Ectodermal cell (in vitro differentiated cells): Measurements from ENCODE around the gene DPH5.

ENCODE experiments used
- H3K27ac ChIP-seq: 2 replicates; pipeline ENCODE4 v1.7.0; 2013; ENCODE audit warnings: mild to moderate bottlenecking, low read depth, low read length; ENCODE audit not compliant: insufficient read depth, poor library complexity, severe bottlenecking
- H3K27me3 ChIP-seq: 2 replicates; pipeline ENCODE4 v1.7.0; 2013; ENCODE audit warnings: mild to moderate bottlenecking, low read length; ENCODE audit not compliant: insufficient read depth, control insufficient read depth, poor library complexity, severe bottlenecking
- H3K36me3 ChIP-seq: one replicate; pipeline ENCODE4 v1.7.0; 2013; ENCODE audit warnings: low read length; ENCODE audit not compliant: control insufficient read depth, insufficient read depth
- H3K4me1 ChIP-seq: one replicate; pipeline ENCODE4 v1.7.0; 2013; ENCODE audit warnings: low read length; ENCODE audit not compliant: control insufficient read depth, insufficient read depth
- H3K4me3 ChIP-seq: 2 replicates; pipeline ENCODE4 v1.7.0; 2013; ENCODE audit warnings: low read depth, low read length, control low read depth; ENCODE audit not compliant: insufficient read depth
- H3K9me3 ChIP-seq: 2 replicates; pipeline ENCODE4 v1.7.0; 2013; ENCODE audit warnings: mild to moderate bottlenecking, low read length, moderate library complexity; ENCODE audit not compliant: control insufficient read depth
- WGBS, 2 experiments: methylation state at CpG; one replicate each; pipeline ENCODE4 v1.1.7; 2013; ENCODE audit warnings: missing lambda C conversion rate in 2 of 2; 5-methylcytosine and 5-hydroxymethylcytosine counted together

The DPH5 gene

DNA sequence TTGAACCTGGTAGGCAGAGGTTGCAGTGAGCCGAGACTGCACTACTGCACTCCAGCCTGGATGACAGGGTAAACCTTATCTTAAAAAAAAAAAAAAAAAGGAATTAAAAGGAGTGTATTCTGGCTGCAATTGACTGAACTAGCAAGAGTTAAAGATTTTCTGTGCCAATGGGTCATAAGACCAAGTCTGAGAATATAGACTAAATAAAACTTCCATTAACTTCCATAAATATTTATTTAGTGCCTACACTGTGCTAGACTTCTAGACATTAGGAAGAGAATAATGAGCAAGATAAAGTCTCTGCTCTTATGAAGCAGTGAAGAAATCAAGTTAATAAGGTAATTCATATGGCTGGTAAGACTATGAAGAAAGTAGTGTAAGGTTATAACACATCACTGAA is 27.2 kb downstream of the DPH5 start:
- Histone ChIP-seq H3K9me3 (no peaks in the 10 kb centered on the region), H3K4me3 (no peak overlapping the region), H3K27me3 (no peaks in the 10 kb centered on the region), H3K36me3 (peaks cover 6% of the 10 kb centered on the region), H3K27ac (no peak overlapping the region), H3K4me1 (no peaks in the 10 kb centered on the region)
- WGBS, 2 experiments: 88 to 91% methylated on average over 1 of the region's 1 CpG

DNA sequence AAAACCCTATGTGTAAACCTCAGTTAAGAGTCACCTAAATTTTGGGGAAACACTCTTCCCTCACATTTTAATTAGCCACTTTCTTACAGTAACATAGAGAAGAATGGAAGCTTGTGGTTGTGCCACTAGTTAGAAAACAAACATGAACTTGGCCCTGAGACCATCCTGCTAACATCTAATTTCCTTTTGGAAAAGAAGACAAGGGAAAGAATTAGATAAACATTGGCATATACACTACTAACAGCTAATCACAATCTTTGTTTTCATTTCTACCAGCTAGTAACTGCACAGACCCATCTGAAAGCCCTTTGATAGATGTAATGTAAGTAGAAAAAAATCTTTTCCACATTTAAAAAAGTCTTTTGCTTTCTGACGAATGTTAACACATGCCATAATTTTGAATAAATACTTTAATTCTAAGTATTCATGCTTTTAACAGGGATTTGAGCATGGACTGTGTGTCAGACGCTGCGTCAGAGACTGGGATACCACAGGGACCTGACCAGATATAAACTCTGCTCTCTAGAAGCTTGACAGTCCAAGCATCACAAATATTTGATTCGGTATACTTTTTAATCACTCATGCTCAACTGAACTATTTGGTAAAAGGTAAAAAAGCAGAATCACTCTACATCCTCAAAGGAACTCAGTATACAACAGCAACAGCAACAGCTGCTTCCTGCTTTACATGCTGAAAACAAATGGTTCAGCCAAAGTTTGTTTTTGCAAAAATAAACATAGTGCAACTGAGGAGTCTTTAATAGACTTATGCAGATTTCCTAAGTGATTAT is 30.2 kb downstream of the DPH5 start:
- H3K9me3 ChIP-seq: no peaks in the 10 kb centered on the region
- H3K4me3 ChIP-seq: no peak overlapping the region
- H3K4me1 ChIP-seq: no peaks in the 10 kb centered on the region
- H3K36me3 ChIP-seq: peaks cover 13% of the 10 kb centered on the region
- WGBS, 2 experiments: 90 to 98% methylated on average over 3 of the region's 4 CpGs
- H3K27me3 ChIP-seq: no peaks in the 10 kb centered on the region
- H3K27ac ChIP-seq: no peak overlapping the region

DNA sequence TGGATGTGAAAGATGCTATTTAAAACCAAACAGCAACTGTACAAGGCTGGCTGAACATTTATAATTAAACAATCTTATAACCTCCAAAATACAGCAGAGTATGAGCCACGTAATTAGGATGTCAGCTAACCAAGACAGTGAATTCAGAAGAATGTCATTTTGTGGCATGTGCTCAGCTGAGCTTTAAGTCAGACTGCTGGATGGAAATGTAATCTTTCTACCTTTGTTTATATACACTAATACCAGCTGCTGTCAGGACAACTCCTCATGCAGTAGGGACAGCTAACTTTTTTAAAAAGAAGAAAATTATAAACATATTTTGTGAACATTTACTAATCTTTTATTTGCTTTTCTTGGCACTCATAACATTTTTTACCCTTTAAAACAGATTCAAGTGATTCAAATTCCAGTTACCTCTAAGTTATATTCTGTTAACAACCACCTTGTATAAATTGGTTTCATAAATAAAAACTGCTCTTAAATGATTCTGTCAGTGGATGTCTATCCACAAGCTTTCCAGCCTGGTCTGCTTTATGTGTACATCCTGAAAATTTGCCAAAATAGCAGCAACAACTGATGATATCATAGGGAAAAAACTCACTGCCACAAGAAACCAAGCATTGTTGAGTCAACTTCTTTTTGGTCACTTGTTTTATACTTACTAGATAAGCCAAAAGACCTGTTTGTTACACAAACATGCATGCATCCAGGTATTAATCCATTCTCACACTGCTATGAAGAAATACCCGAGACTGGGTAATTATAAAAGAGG is 36.1 kb downstream of the DPH5 start:
- Histone ChIP-seq H3K9me3 (no peaks in the 10 kb centered on the region), H3K4me3 (no peak overlapping the region), H3K27me3 (no peaks in the 10 kb centered on the region), H3K36me3 (peaks cover 9% of the 10 kb centered on the region), H3K27ac (no peak overlapping the region), H3K4me1 (no peaks in the 10 kb centered on the region)
- 90 to 100% methylated on average over 2 of the region's 2 CpGs for WGBS, 2 experiments

DNA sequence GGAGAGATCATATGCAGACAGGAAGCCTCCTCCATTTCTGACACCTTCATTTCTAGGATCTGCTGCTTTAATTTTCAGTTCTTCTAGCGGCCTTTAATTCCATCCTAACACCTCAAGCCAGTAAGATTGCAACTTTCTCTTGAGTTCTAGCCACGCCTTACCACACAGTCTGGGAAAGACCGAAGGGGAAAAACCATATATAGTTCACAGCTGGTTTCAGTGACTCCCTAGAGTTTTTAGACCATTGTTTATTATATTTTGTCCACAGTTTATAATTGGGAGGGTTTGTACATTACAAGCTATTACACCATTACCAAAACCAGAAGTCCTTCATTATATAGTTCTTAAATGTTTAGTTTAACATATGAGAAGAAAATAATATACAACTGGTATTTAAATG is 37.5 kb downstream of the DPH5 start:
- H3K27me3 ChIP-seq: no peaks in the 10 kb centered on the region
- H3K4me3 ChIP-seq: no peak overlapping the region
- no peaks in the 10 kb centered on the region for H3K9me3 ChIP-seq
- H3K27ac ChIP-seq: no peak overlapping the region
- H3K4me1 ChIP-seq: no peaks in the 10 kb centered on the region
- H3K36me3 ChIP-seq: peaks cover 9% of the 10 kb centered on the region
- 93 to 96% methylated on average over 3 of the region's 3 CpGs for WGBS, 2 experiments

DNA sequence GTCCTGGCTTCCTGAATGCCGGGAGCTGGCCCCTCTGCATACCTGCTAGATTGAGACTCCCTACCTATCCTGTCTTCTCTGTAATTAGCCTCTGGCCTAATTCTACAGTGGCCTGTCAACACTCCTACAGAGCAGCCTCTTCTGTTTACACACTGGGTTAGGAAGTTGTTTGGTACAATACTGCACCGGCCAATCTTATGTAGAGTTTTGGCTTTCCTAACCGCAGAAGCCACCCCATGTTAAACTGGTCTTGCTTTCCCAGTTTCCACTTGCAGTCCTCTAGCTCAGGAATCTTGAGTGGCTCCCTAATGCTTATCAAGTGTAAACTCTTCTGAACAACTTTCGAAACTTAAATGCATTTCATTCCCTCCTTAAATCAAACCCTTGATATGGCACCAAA is 42.8 kb downstream of the DPH5 start:
- Histone ChIP-seq H3K36me3 (no peaks in the 10 kb centered on the region), H3K4me3 (no peak overlapping the region), H3K27me3 (no peaks in the 10 kb centered on the region), H3K27ac (no peak overlapping the region), H3K4me1 (no peaks in the 10 kb centered on the region), H3K9me3 (no peaks in the 10 kb centered on the region)
- 95 to 96% methylated on average over 4 of the region's 4 CpGs for WGBS, 2 experiments

DNA sequence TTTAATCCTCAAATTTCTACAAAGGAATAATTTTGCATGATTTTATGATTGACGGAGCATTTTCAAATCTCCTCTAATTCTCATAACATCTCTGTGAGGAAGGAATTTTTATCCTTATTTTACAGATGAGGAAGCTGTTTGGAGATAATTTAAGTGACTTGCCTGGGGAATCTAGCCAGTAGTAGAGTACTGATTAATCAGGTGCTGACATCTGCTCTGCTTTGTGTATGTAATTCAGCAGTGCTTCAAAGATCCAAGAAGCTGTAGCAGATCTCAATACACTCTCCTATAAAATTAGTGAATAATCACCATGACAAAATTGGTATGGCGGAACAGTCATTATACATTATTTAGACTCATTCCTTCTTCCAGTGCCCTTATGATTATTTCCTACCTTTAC is 46.0 kb downstream of the DPH5 start:
- no peaks in the 10 kb centered on the region for H3K9me3 ChIP-seq

DNA sequence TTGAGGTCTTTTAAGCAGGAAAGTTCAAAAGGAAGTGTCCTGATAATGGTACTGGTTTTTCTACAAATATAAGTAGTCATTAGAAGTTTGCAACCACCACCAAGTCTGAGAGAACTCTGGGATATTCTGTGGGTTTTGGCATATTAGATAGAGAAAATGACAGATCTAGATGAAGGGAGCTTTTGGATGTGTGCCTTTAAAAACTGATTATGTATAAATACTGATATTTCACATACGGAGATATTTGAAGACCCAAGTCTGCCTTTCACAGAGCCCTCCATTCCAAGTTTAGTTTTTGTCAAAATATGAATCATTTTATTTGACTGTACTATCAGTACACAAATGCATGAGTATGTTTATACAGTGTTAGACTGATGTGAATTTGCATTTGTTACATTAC is 48.6 kb downstream of the DPH5 start:
- Histone ChIP-seq H3K27ac (no peak overlapping the region), H3K9me3 (no peaks in the 10 kb centered on the region), H3K36me3 (no peaks in the 10 kb centered on the region), H3K4me1 (no peaks in the 10 kb centered on the region), H3K27me3 (no peaks in the 10 kb centered on the region), H3K4me3 (no peak overlapping the region)
- 100% methylated on average over 1 of the region's 1 CpG for WGBS, 2 experiments

More for the DNA sequence above, 46.0 kb downstream of the DPH5 start:
- Histone ChIP-seq H3K4me1 (no peaks in the 10 kb centered on the region), H3K36me3 (no peaks in the 10 kb centered on the region), H3K27ac (no peak overlapping the region), H3K27me3 (no peaks in the 10 kb centered on the region), H3K4me3 (no peak overlapping the region)
- WGBS, 2 experiments: 95 to 100% methylated on average over 1 of the region's 2 CpGs

DNA sequence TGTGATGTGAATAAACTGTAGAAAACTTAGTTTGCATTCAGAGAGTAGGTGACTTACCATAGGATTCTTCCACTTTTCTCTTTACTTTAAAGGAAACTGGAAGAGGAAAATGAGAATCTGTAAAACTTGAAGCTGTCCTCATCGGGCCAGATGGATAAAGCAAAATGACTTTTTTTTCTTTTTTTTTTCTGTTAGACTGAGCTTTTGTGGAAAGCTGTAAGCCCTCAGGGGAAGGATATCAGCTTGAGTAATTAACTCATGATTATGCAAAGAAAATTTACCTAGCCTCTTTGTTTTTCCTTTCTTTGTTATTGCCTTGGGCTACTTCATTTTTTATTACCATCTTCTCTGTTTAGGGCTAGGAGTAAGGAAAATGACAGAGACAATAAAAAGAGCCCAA is 53.4 kb downstream of the DPH5 start:
- Histone ChIP-seq H3K9me3 (no peaks in the 10 kb centered on the region), H3K27me3 (no peaks in the 10 kb centered on the region), H3K36me3 (no peaks in the 10 kb centered on the region), H3K4me1 (no peaks in the 10 kb centered on the region), H3K27ac (no peak overlapping the region), H3K4me3 (no peak overlapping the region)
- 67 to 89% methylated on average over 1 of the region's 1 CpG for WGBS, 2 experiments

DNA sequence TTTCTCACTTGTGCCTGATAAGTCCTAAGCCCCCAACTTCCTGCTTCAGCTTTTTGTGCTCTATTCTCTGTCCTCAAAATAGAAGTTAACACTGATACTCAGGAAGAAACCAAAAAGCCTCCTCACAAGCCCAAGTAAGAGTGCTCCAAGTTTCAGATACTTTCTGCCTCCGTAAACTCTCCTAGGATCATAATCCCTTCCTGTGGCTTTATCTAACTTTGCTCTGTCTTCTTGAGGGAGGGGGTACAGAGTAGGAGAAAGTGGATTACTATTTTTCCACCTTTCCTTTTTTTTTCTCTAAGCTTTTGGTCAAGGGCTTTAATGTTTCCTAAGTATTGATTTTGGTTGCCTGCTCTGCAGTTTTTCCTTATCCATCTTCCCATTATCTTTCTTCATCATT is 54.6 kb downstream of the DPH5 start:
- no peaks in the 10 kb centered on the region for H3K9me3 ChIP-seq
- H3K36me3 ChIP-seq: peaks cover 8% of the 10 kb centered on the region
- no peaks in the 10 kb centered on the region for H3K4me1 ChIP-seq
- no peak overlapping the region for H3K27ac ChIP-seq
- 67 to 89% methylated on average over 1 of the region's 1 CpG for WGBS, 2 experiments
- no peak overlapping the region for H3K4me3 ChIP-seq
- no peaks in the 10 kb centered on the region for H3K27me3 ChIP-seq

DNA sequence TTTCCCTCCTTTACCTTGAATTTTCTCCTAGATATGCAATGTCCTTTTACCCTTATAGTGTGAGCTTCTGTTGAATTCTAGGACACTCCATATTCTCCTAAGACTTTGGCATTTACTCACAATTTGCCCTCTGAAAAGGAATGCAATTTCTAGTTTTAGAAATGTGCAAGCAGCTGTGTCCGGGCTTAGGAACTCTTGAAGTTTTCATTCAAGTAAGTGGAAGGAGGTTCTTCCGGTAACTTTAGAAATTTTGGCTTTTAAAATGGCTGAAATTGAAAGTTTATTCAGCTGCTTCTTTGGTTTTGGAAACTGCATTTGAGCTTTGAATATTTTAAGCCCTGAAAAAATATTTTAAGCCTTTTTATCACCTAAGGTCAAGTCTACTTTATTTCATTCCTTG is 56.3 kb downstream of the DPH5 start:
- Histone ChIP-seq H3K27me3 (no peaks in the 10 kb centered on the region), H3K9me3 (no peaks in the 10 kb centered on the region), H3K36me3 (peaks cover 13% of the 10 kb centered on the region), H3K4me3 (no peak overlapping the region), H3K27ac (no peak overlapping the region), H3K4me1 (no peaks in the 10 kb centered on the region)
- 95 to 96% methylated on average over 2 of the region's 2 CpGs for WGBS, 2 experiments
